ENCODE results near the gene MED15.
"Not testable (repeated sequence)": the region's sequence is repeated elsewhere in the genome, so short reads cannot be mapped to it uniquely, and the experiment has no call there.

MED15 gene

GRCh38 chr22:20495861-20496681 lies 11.3 kb upstream of the MED15 start:
- Histone ChIP-seq H3K36me3 (peaks cover 3 to 20% (median 11%) of the 10 kb centered on the region in 3 donors), H3K4me1 (peaks cover 0 to 23% (median 15%) of the 10 kb centered on the region in 4 donors), H3K9me3 (no peaks in the 10 kb centered on the region), H3K27ac (peak overlapping the region; percentile 98), H3K4me3 (peak overlapping the region; percentile 65 to 68), H3K27me3 (no peaks in the 10 kb centered on the region)
- intact Hi-C loops (cut with DNase I; ENCODE audit: low total_unique reads) = loop anchor here (5.0 kb wide), 2 partner anchors 59 to 71 kb away; partner anchors contain the start of gene SCARF2
- DNase-seq = peak; percentile 86 to 96
- TF ChIP-seq CTCF (IDR thresholded peaks at IDR 0.05) = peak; percentile 84 to 85

- no peaks in the 10 kb centered on the region for H3K27me3 ChIP-seq
- H3K27ac ChIP-seq = no peak overlapping the region
- intact Hi-C loops (cut with DNase I; ENCODE audit: low total_unique reads) = loop anchor here (5.0 kb wide), 2 partner anchors 60 to 70 kb away; partner anchors contain the start of gene SCARF2
- no peak for TF ChIP-seq CTCF (IDR thresholded peaks at IDR 0.05)
- H3K36me3 ChIP-seq = peaks cover 8 to 27% (median 11%) of the 10 kb centered on the region in 3 donors
- peaks cover 0 to 23% (median 15%) of the 10 kb centered on the region in 4 donors for H3K4me1 ChIP-seq
- no peak overlapping the region for H3K4me3 ChIP-seq
- no peak for DNase-seq
- H3K9me3 ChIP-seq = no peaks in the 10 kb centered on the region
Measured at GRCh38 chr22:20497426-20497825, 10.0 kb upstream of the MED15 start.

- no peak overlapping the region for H3K27ac ChIP-seq
- no peak overlapping the region for H3K4me3 ChIP-seq
- no peaks in the 10 kb centered on the region for H3K9me3 ChIP-seq
- intact Hi-C loops (cut with DNase I; ENCODE audit: low total_unique reads) = loop anchor here (5.0 kb wide), 2 partner anchors 62 to 68 kb away; partner anchors contain the start of gene SCARF2
- no peak for TF ChIP-seq CTCF (IDR thresholded peaks at IDR 0.05)
- peaks cover 8 to 27% (median 11%) of the 10 kb centered on the region in 3 donors for H3K36me3 ChIP-seq
- DNase-seq = no peak
- H3K27me3 ChIP-seq = no peaks in the 10 kb centered on the region
- H3K4me1 ChIP-seq = peaks cover 0 to 16% (median 13%) of the 10 kb centered on the region in 4 donors
Measured at GRCh38 chr22:20498913-20499312, 8.5 kb upstream of the MED15 start.

DNA sequence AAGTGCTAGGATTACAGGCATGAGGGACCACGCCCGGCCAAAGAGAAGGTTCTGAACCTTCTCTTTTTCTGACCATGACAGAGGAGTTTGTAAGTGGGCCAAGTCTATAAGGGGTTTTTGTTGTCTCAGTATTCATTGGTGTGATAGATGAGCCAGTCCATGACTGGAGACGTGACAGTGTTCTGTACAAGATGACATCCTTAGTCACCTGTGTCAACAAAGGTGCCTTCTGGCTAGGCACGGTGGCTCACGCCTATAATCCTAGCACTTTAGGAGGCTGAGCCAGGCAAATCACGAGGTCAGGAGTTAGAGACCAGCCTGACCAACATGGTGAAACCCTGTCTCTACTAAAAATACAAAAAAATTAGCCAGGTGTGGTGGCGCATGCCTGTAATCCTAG lies 7.6 kb upstream of the MED15 start:
- H3K36me3 ChIP-seq = peaks cover 8 to 27% (median 11%) of the 10 kb centered on the region in 3 donors
- no peak for DNase-seq
- no peak overlapping the region for H3K4me3 ChIP-seq
- H3K4me1 ChIP-seq = peaks cover 0 to 7% (median 6%) of the 10 kb centered on the region in 4 donors
- H3K27ac ChIP-seq = no peak overlapping the region
- H3K9me3 ChIP-seq = no peaks in the 10 kb centered on the region
- intact Hi-C loops (cut with DNase I; ENCODE audit: low total_unique reads) = loop anchor here (5.0 kb wide), 2 partner anchors 62 to 68 kb away; partner anchors contain the start of gene SCARF2
- H3K27me3 ChIP-seq = no peaks in the 10 kb centered on the region
- TF ChIP-seq CTCF (IDR thresholded peaks at IDR 0.05) = no peak

- Histone ChIP-seq H3K9me3 (no peaks in the 10 kb centered on the region), H3K27me3 (no peaks in the 10 kb centered on the region), H3K4me1 (peaks cover 0 to 8% (median 4%) of the 10 kb centered on the region in 4 donors), H3K27ac (no peak overlapping the region), H3K36me3 (peaks cover 8 to 27% (median 11%) of the 10 kb centered on the region in 3 donors), H3K4me3 (no peak overlapping the region)
- intact Hi-C loops (cut with DNase I; ENCODE audit: low total_unique reads) = no loop called here
- no peak for TF ChIP-seq CTCF (IDR thresholded peaks at IDR 0.05)
- DNase-seq = no peak
Measured at GRCh38 chr22:20503816-20504215, 3.6 kb upstream of the MED15 start.

DNA sequence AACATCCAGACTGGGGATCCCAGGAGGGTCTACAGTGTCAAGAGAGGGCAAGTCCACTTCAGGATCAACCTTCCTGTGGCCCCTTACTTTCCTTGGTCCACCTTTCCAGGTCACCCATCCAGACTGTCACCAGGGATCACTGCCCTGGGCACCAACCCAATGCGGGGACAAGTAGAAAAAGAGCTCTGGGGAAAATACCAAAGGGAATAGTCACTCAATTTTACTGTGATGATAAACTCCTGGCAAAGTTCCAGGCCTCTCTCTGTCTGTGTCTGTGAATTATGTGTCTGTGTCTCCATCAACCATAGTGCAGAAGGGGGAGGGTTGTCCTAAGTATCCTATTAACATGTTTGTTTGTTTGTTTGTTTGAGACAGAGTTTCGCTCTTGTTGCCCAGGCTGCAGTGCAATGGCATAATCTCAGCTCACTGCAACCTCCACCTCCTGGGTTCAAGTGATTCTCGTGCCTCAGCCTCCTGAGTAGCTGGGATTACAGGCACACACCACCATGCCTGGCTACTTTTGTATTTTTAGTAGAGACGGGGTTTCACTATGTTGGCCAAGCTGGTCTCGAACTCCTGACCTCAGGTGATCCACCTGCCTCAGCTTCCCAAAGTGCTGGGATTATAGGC lies 3.0 kb upstream of the MED15 start:
- H3K9me3 ChIP-seq; H3K27ac ChIP-seq; DNase-seq; H3K4me3 ChIP-seq; H3K27me3 ChIP-seq; intact Hi-C loops (cut with DNase I; ENCODE audit: low total_unique reads): not testable (repeated sequence)
- Histone ChIP-seq H3K36me3 (peaks cover 6 to 23% (median 8%) of the 10 kb centered on the region in 3 donors), H3K4me1 (peaks cover 0 to 14% (median 9%) of the 10 kb centered on the region in 4 donors)
